GM18909 (cell line): ENCODE results near the gene PADI4.

Source experiments
- ATAC-seq: cut with Tn5 transposase; IDR thresholded peaks from one replicate; pipeline ENCODE4 v1.9.1; 2021; ENCODE audit warnings: mild to moderate bottlenecking; ENCODE audit not compliant: unreplicated experiment, poor library complexity

The PADI4 gene

GRCh38 chr1:17412093-17412870 is 104.3 kb downstream of the PADI4 start:
- ATAC-seq: no peak
